Endothelial cell (in vitro differentiated cells): Measurements from ENCODE around the gene ZFYVE27. TPM values are rescaled to one million over a fixed set of nuclear protein-coding genes. Genes with fewer than 3 reads are reported as not detected.

Source experiments
- DNase-seq: peaks from one replicate; pipeline ENCODE4 v3.0.0; 2021; ENCODE audit warnings: low spot score
- H3K27ac Mint-ChIP-seq: one replicate; pipeline ENCODE4 v1.8.0; 2021; ENCODE audit warnings: mixed read lengths, inconsistent platforms; ENCODE audit not compliant: unreplicated experiment
- H3K27me3 Mint-ChIP-seq: one replicate; pipeline ENCODE4 v1.8.0; 2021; ENCODE audit warnings: mild to moderate bottlenecking, moderate library complexity, mixed read lengths, inconsistent platforms; ENCODE audit not compliant: unreplicated experiment
- H3K36me3 Mint-ChIP-seq: one replicate; pipeline ENCODE4 v1.8.0; 2021; ENCODE audit warnings: mild to moderate bottlenecking, low read depth, mixed read lengths, inconsistent platforms; ENCODE audit not compliant: unreplicated experiment
- H3K4me1 Mint-ChIP-seq: one replicate; pipeline ENCODE4 v1.8.0; 2021; ENCODE audit warnings: mild to moderate bottlenecking, mixed read lengths, inconsistent platforms; ENCODE audit not compliant: unreplicated experiment
- H3K4me3 Mint-ChIP-seq: one replicate; pipeline ENCODE4 v1.8.0; 2021; ENCODE audit warnings: mild to moderate bottlenecking, mixed read lengths, inconsistent platforms; ENCODE audit not compliant: unreplicated experiment
- H3K9me3 Mint-ChIP-seq: one replicate; pipeline ENCODE4 v1.8.0; 2021; ENCODE audit warnings: mixed read lengths, inconsistent platforms; ENCODE audit not compliant: unreplicated experiment
- total RNA-seq: library from RNA; stranded (reverse); fragmentation: NEBNext Ultra II Directional; extraction: Animal tissue kit (Norgen Biotek cat#: 25700); gene quantifications from one replicate; pipeline ENCODE4 v1.2.1, GENCODE V29; 2021; ENCODE audit not compliant: unreplicated experiment
- TF ChIP-seq, protein P1 (sequence below): fragments of 200-600 bp; sonication (generic); IDR thresholded peaks from one replicate; pipeline ENCODE4 v1.5.0; 2021; ENCODE audit warnings: antibody characterized with exemption; ENCODE audit not compliant: unreplicated experiment

ZFYVE27 gene
- total RNA-seq, 1 donor from 2014 or later, result 19.2 TPM

GRCh38 chr10:97707134-97707861 lies 29.6 kb upstream of the ZFYVE27 start:
- Mint-ChIP-seq H3K27ac (no peak overlapping the region), H3K27me3 (peaks cover 1% of the 10 kb centered on the region), H3K9me3 (no peaks in the 10 kb centered on the region), H3K4me1 (peaks cover 6% of the 10 kb centered on the region), H3K36me3 (no peaks in the 10 kb centered on the region), H3K4me3 (no peak overlapping the region)
- TF ChIP-seq, protein P1, sequence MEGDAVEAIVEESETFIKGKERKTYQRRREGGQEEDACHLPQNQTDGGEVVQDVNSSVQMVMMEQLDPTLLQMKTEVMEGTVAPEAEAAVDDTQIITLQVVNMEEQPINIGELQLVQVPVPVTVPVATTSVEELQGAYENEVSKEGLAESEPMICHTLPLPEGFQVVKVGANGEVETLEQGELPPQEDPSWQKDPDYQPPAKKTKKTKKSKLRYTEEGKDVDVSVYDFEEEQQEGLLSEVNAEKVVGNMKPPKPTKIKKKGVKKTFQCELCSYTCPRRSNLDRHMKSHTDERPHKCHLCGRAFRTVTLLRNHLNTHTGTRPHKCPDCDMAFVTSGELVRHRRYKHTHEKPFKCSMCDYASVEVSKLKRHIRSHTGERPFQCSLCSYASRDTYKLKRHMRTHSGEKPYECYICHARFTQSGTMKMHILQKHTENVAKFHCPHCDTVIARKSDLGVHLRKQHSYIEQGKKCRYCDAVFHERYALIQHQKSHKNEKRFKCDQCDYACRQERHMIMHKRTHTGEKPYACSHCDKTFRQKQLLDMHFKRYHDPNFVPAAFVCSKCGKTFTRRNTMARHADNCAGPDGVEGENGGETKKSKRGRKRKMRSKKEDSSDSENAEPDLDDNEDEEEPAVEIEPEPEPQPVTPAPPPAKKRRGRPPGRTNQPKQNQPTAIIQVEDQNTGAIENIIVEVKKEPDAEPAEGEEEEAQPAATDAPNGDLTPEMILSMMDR, result no peak
- no peak for DNase-seq

GRCh38 chr10:97708167-97708566 lies 28.8 kb upstream of the ZFYVE27 start:
- Mint-ChIP-seq H3K9me3 (no peaks in the 10 kb centered on the region), H3K27me3 (peaks cover 6% of the 10 kb centered on the region), H3K36me3 (no peaks in the 10 kb centered on the region), H3K4me1 (peaks cover 11% of the 10 kb centered on the region), H3K27ac (no peak overlapping the region), H3K4me3 (no peak overlapping the region)
- DNase-seq, result no peak
- TF ChIP-seq, protein P1, result no peak

- H3K36me3 Mint-ChIP-seq, result no peaks in the 10 kb centered on the region
- TF ChIP-seq, protein P1, result peak; percentile 45
- DNase-seq, result peak; percentile 61
- peak overlapping the region; percentile 47 for H3K4me3 Mint-ChIP-seq
- H3K27ac Mint-ChIP-seq, result no peak overlapping the region
- H3K27me3 Mint-ChIP-seq, result peaks cover 6% of the 10 kb centered on the region
- H3K4me1 Mint-ChIP-seq, result peaks cover 13% of the 10 kb centered on the region
- H3K9me3 Mint-ChIP-seq, result no peaks in the 10 kb centered on the region
Observed at GRCh38 chr10:97708976-97709946, 27.7 kb upstream of the ZFYVE27 start.

DNA sequence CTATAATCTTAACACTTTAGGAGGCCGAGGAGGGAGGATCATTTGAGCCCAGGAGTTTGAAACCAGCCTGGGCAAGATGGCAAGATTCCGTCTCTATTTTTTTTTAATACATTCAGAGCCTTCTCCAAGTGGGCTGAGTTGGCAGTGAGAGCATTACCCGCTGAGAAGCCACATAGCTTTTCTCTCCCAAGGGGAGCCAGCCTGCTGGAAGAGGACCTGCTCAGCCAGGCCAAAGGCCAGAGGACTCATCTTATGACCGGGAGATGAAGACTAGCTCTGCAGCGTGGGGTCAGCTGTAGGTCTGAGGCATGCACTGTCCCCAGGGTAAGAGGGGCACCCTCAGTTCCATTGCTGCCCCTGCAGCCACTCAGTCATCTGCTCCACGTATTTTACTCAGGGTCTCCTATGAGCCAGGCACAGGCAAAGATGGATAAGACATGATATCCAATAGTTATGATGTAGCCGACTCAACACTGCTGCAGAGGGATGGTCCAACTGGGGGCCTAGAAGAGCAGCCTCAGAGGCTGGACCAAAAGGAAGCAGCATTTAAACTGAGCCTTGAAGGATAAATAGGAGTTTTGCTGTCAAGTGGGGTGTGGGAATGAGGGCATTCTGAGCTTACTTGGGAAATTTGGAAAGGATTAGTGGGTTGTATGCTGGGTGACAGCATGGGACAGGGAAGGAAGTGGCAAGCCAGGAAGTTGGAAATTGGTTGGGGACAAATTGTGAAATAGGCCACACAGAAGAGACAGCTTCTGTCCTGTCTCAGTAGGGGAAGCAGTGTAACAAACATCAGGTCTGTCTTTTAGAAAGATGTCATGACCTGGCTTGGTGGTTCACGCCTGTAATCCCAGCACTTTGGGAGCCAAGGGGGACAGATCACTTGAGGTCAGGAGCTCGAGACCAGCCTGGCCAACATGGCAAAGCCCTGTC lies 25.0 kb upstream of the ZFYVE27 start:
- no peak for DNase-seq
- Mint-ChIP-seq H3K4me3 (peak overlapping the region; percentile 48), H3K4me1 (peaks cover 24% of the 10 kb centered on the region), H3K36me3 (peaks cover 7% of the 10 kb centered on the region), H3K9me3 (no peaks in the 10 kb centered on the region), H3K27me3 (peaks cover 12% of the 10 kb centered on the region), H3K27ac (no peak overlapping the region)
- TF ChIP-seq, protein P1, result no peak
